Measurements from ENCODE around the gene PI4K2A.
"Not testable (repeated sequence)": the region's sequence is repeated elsewhere in the genome, so short reads cannot be mapped to it uniquely, and the experiment has no call there.

DNA sequence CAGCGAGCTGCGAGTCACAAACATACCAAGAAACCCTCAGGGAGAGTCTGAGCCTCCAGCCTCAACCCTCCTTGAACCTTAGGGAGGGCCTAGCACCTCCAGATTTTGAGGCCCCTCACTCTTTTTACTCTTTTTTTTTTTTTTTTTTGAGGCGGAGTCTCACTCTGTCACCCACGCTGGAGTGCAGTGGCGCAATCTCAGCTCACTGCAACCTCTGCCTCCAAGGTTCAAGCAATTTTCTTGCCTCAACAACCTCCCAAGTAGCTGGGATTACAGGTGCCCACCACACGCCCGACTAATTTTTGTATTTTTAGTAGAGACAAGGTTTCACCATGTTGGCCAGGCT lies 43.9 kb downstream of the PI4K2A start:
- TF ChIP-seq EZH2 (IDR thresholded peaks at IDR 0.05; ENCODE audit: borderline replicate concordance, insufficient read depth, low read length, poor library complexity, severe bottlenecking); POLR2AphosphoS5 (IDR thresholded peaks at IDR 0.05); CTCF (IDR thresholded peaks at IDR 0.05; ENCODE audit: poor library complexity, severe bottlenecking); EP300 (conservative IDR thresholded peaks at IDR 0.05; ENCODE audit: poor library complexity, severe bottlenecking); RAD21 (conservative IDR thresholded peaks at IDR 0.05): not testable (repeated sequence)

Measured in neural cell (in vitro differentiated cells).